ENCODE measurements around the gene GNAS. TPM values are rescaled to one million over a fixed set of nuclear protein-coding genes. Genes with fewer than 3 reads are reported as not detected.

GNAS gene
- total and polyA plus RNA-seq, 10 of the 15 experiments (the other 5 are each of a cell fraction or from before 2014, with no cell fraction given), result 209 to 950 (median 394) TPM

- in situ Hi-C loops (cut with MboI), result no loop called here
- POLR2A ChIA-PET, result no interaction called here
- RAD21 ChIA-PET (ENCODE audit: unreplicated experiment), result no interaction called here
- no peaks in the 10 kb centered on the region; the same call in 1 of the 2 replicates for H4K20me1 ChIP-seq (ENCODE audit: control insufficient read depth, insufficient read depth)
- DNase-seq (ENCODE audit: low read depth, low spot score), result no peak
- H3K9me3 ChIP-seq (replicated peaks; ENCODE audit: control insufficient read depth, insufficient read depth, low read length), result no peaks in the 10 kb centered on the region
- FAIRE-seq, result no peak
- TF ChIP-seq IKZF2 (IDR thresholded peaks at IDR 0.05) (no peak), CREM (IDR thresholded peaks at IDR 0.05; ENCODE audit: low read depth) (no peak), RELA (IDR thresholded peaks at IDR 0.05; ENCODE audit: borderline replicate concordance, partially characterized antibody) (no peak), RELB (IDR thresholded peaks at IDR 0.05; ENCODE audit: low read depth) (no peak), MTA2 (IDR thresholded peaks at IDR 0.05; ENCODE audit: low read depth) (no peak), ZBTB40 (IDR thresholded peaks at IDR 0.05; ENCODE audit: borderline replicate concordance) (no peak), CTCF (IDR thresholded peaks at IDR 0.05 in 2 of 3, conservative IDR thresholded peaks at IDR 0.05 in 1 of 3; ENCODE audit: control insufficient read depth in 2 of 3, extremely low read depth in 1 of 3, insufficient read depth in 1 of 3, low read depth in 3 of 3, low read length in 3 of 3) (no peak), EP300 (IDR thresholded peaks at IDR 0.05; ENCODE audit: borderline replicate concordance in 1 of 2, control insufficient read depth in 1 of 2, low read depth in 2 of 2, low read length in 2 of 2) (no peak), ZBTB11 (CRISPR knock-in tag; IDR thresholded peaks at IDR 0.05) (no peak)
- no peaks in the 10 kb centered on the region for H3K4me1 ChIP-seq (ENCODE audit: control insufficient read depth, insufficient read depth, low read length)
- peaks cover 0 to 2% of the 10 kb centered on the region in 2 experiments; a peak in 2 of 4 replicates for H3K36me3 ChIP-seq (ENCODE audit: control insufficient read depth in 2 of 2, insufficient read depth in 2 of 2, low read length in 1 of 2)
- ATAC-seq, result no peak
- H3K9ac ChIP-seq (ENCODE audit: control insufficient read depth, insufficient read depth, low read length), result no peak overlapping the region
- BruUV-seq (replicated peaks), result no TSS peak
- H3K27ac ChIP-seq (ENCODE audit: control insufficient read depth, insufficient read depth), result no peak overlapping the region
- no peaks in the 10 kb centered on the region for H3K27me3 ChIP-seq (replicated peaks in 1 of 2; ENCODE audit: control insufficient read depth in 2 of 2, insufficient read depth in 2 of 2, low read length in 1 of 2)
- no peak overlapping the region for H2AFZ ChIP-seq (ENCODE audit: control insufficient read depth, low read depth, low read length)
- no peaks in the 10 kb centered on the region for H3K79me2 ChIP-seq (ENCODE audit: control insufficient read depth, insufficient read depth, low read length)
- no peak overlapping the region for H3K4me3 ChIP-seq
- CTCF ChIA-PET, result no interaction called here
- 81% methylated on average over 10 of the region's 10 CpGs for WGBS (ENCODE audit: insufficient coverage, insufficient replicate concordance, low lambda C conversion rate, missing lambda C conversion rate)
- no peak overlapping the region for H3K4me2 ChIP-seq (ENCODE audit: control insufficient read depth, insufficient read depth)
- SMC1A ChIA-PET (ENCODE audit: uncharacterized antibody, unreplicated experiment), result no interaction called here
- intact Hi-C loops (cut with micrococcal nuclease; ENCODE audit: unreplicated experiment), result no loop called here
Measured at GRCh38 chr20:58817748-58818147, 34.8 kb upstream of the GNAS start.
